SU-DHL-6 (cell line): Measurements from ENCODE around the gene HDGFL3.

Experiments used
- EZH2phosphoT487 ChIP-seq: fragments of 200-600 bp; sonication (generic), shearing (Covaris generic); conservative IDR thresholded peaks from 2 replicates; pipeline ENCODE4 v1.6.1; 2018; ENCODE audit warnings: mild to moderate bottlenecking, antibody characterized with exemption, low read length, moderate library complexity, mixed read lengths
- TF ChIP-seq, protein P1 (sequence below): fragments of 200-600 bp; sonication (generic); IDR thresholded peaks from one replicate; pipeline ENCODE4 v1.5.1; 2017; ENCODE audit warnings: antibody characterized with exemption, mild to moderate bottlenecking, low read length, moderate library complexity; ENCODE audit not compliant: insufficient read depth, poor library complexity, severe bottlenecking

DNA sequence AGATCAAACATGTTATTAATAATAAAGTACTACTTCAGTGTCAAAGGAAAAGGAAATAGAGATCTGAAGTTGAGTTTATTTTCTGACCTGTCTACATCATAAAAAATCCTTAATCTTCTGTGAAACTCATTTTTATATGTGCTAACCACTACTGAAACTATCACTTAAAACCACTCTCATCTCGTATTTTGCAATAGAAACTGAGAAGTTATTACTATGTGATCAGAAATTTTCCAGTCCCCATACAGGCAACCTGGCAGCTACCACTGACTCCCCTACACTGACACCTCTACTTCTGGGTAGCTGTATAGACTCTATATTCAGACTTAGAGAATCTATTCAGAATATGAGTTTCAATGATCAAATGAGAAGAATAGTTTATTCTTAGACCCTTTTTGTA, 8.3 kb downstream of the HDGFL3 start:
- TF ChIP-seq, protein P1, sequence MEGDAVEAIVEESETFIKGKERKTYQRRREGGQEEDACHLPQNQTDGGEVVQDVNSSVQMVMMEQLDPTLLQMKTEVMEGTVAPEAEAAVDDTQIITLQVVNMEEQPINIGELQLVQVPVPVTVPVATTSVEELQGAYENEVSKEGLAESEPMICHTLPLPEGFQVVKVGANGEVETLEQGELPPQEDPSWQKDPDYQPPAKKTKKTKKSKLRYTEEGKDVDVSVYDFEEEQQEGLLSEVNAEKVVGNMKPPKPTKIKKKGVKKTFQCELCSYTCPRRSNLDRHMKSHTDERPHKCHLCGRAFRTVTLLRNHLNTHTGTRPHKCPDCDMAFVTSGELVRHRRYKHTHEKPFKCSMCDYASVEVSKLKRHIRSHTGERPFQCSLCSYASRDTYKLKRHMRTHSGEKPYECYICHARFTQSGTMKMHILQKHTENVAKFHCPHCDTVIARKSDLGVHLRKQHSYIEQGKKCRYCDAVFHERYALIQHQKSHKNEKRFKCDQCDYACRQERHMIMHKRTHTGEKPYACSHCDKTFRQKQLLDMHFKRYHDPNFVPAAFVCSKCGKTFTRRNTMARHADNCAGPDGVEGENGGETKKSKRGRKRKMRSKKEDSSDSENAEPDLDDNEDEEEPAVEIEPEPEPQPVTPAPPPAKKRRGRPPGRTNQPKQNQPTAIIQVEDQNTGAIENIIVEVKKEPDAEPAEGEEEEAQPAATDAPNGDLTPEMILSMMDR: no peak
- no peak for TF ChIP-seq EZH2phosphoT487
